HG03060 (cell line): ENCODE data around the gene ZNF496.

Source experiments
- ATAC-seq: cut with Tn5 transposase; IDR thresholded peaks from one replicate; pipeline ENCODE4 v1.9.1; 2021; ENCODE audit warnings: low read depth, moderate number of reproducible peaks; ENCODE audit not compliant: unreplicated experiment

ZNF496 gene

GRCh38 chr1:247247568-247247967 lies 84.1 kb downstream of the ZNF496 start:
- no peak for ATAC-seq
